GM19463 (cell line): ENCODE data around the gene PRKCQ.
"Not testable (repeated sequence)": the region's sequence is repeated elsewhere in the genome, so short reads cannot be mapped to it uniquely, and the experiment has no call there.

Experiments
- ATAC-seq: cut with Tn5 transposase; IDR thresholded peaks from one replicate; pipeline ENCODE4 v1.9.1; 2021; ENCODE audit warnings: mild to moderate bottlenecking, moderate library complexity; ENCODE audit not compliant: unreplicated experiment

Gene PRKCQ

GRCh38 chr10:6393168-6393567, 186.9 kb downstream of the PRKCQ start:
- no peak for ATAC-seq

- ATAC-seq: no peak
Observed at GRCh38 chr10:6390213-6390845, 189.7 kb downstream of the PRKCQ start.

GRCh38 chr10:6388261-6388893, 191.7 kb downstream of the PRKCQ start:
- ATAC-seq: no peak

DNA sequence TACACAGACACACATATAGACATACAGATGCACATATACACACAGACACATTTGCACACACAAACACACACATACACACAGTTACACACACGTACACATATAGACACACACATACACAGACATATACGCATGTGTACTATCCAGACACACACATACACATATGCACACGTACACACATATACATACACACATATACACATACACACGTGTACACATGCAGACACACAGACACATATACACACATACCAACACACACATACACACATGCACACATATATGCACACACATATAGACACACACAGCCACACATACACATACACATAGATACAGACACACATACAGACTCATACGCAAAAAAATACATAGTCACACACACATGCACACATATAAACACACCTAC, 193.1 kb downstream of the PRKCQ start:
- no peak for ATAC-seq

- no peak for ATAC-seq
Observed at GRCh38 chr10:6386346-6386745, 193.7 kb downstream of the PRKCQ start.

DNA sequence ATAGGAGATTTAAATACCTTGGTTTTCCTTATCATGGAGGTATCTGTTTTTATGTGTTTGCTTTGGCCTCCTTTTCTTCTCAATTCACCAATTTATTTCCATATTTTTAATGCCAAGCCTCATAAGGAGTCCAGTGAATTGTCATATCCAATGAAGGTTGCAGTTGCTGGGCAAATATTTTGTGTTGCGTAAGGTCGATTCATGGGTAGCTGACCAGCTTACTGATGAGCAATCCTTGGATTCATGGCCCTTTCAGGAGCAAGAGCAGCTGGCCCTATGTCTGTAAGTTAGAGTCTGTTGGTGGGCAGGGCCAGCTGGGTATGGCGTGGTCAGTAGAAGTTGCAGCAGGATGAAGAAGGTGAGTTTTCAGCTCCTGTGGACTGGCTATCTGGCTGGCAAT, 194.4 kb downstream of the PRKCQ start:
- ATAC-seq: no peak

GRCh38 chr10:6384847-6385246, 195.2 kb downstream of the PRKCQ start:
- ATAC-seq: no peak

DNA sequence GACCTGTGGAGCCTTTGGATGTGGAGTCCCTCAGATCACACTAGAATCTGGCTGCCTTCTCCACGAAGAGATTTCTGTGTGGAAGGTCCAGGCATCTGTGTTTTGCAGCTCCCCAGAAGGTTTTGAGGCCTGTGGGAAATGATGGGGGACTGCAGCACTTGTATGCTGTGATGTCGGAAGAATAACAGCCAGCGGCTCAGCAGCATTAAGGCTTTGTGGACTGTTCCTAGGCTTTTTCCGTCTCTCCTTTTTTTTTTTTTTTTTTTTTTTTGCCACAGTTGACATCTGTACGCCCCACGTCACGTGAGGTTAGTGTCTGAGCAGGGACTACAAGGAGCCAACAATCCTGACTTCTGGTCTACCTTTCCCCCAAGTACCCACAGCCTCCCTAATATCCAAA, 196.0 kb downstream of the PRKCQ start:
- ATAC-seq: no peak

- ATAC-seq: no peak
Observed at GRCh38 chr10:6383096-6383812, 196.8 kb downstream of the PRKCQ start.

DNA sequence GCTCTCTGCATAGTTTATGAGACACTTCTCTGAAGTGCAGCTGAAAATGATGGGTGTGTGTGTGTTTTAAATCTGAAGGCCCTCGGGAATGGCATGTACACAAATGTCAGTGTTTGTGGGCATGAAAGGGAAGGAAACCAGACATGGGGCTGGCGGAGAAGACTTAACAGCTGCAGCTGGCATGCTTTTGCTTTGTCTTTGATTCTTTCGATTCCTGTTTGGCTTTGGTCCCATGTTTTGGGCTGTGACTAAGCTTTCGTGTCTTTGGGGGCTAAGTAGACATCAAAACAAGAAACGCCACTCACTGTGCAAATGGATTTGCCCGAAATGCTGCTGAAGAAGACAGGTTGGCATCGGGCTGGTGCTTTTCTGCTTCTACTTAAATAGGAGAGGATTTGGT, 198.0 kb downstream of the PRKCQ start:
- ATAC-seq: peak; percentile 81

DNA sequence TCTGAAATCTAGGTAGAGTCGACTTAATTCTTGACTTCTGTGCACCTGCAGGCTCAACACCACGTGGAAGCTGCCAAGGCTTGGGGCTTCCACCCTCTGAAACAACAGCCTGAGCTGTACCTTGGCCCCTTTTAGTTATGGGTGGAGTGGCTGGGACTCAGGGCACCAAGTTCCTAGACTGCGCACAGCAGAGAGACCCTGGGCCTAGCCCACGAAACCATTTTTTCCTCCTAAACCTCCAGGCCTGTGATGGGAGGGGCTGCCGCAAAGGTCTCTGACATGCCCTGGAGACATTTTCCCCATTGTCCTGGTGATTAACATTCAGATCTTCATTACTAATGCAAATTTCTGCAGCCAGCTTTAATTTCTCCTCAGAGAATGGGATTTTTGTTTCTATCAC, 199.6 kb downstream of the PRKCQ start:
- ATAC-seq: not testable (repeated sequence)

- no peak for ATAC-seq
Observed at GRCh38 chr10:6379015-6379776, 200.9 kb downstream of the PRKCQ start.
